ACC112 (cell line): ENCODE measurements around the gene LAMA2.

Source experiments
- H2AFZ ChIP-seq: fragments of 200-600 bp; sonication (generic); one replicate; pipeline ENCODE4 v1.6.0; 2017; ENCODE audit warnings: antibody characterized with exemption, low read length; ENCODE audit not compliant: unreplicated experiment
- H3K27ac ChIP-seq: fragments of 200-600 bp; sonication (generic); 2 replicates; pipeline ENCODE4 v1.5.1; 2014; ENCODE audit warnings: low read depth, mild to moderate bottlenecking, antibody characterized with exemption, low read length, moderate library complexity
- H3K27me3 ChIP-seq: fragments of 200-600 bp; sonication (generic); 2 replicates; pipeline ENCODE4 v1.6.1; 2014; ENCODE audit warnings: mild to moderate bottlenecking, antibody characterized with exemption, low read length, moderate library complexity, mixed read lengths; ENCODE audit not compliant: insufficient read depth
- H3K36me3 ChIP-seq: fragments of 200-600 bp; sonication (generic); 2 replicates; pipeline ENCODE4 v1.6.1; 2016; ENCODE audit warnings: mild to moderate bottlenecking, antibody characterized with exemption, low read length, moderate library complexity, mixed read lengths; ENCODE audit not compliant: insufficient read depth
- H3K4me1 ChIP-seq: fragments of 200-600 bp; sonication (generic); one replicate; pipeline ENCODE4 v1.6.1; 2016; ENCODE audit warnings: low read length, mixed read lengths; ENCODE audit not compliant: insufficient read depth, unreplicated experiment, control insufficient read depth
- H3K4me3 ChIP-seq: fragments of 200-600 bp; sonication (generic); 2 replicates; pipeline ENCODE4 v1.5.1; 2014; ENCODE audit warnings: mild to moderate bottlenecking, low read depth, low read length
- H3K79me2 ChIP-seq: fragments of 200-600 bp; sonication (generic); one replicate; pipeline ENCODE4 v1.6.0; 2016; ENCODE audit warnings: low read length; ENCODE audit not compliant: control insufficient read depth, unreplicated experiment, insufficient read depth

Gene LAMA2

GRCh38 chr6:129117355-129117754 lies 234.4 kb downstream of the LAMA2 start:
- H3K4me3 ChIP-seq = no peak overlapping the region
- no peaks in the 10 kb centered on the region for H3K79me2 ChIP-seq
- no peaks in the 10 kb centered on the region for H3K27me3 ChIP-seq
- H2AFZ ChIP-seq = no peak overlapping the region
- no peaks in the 10 kb centered on the region for H3K36me3 ChIP-seq
- peaks cover 19% of the 10 kb centered on the region for H3K4me1 ChIP-seq
- no peak overlapping the region for H3K27ac ChIP-seq

GRCh38 chr6:129120856-129121638 lies 238.1 kb downstream of the LAMA2 start:
- Histone ChIP-seq H3K4me3 (0 out of 2 replicates have a peak overlapping the region, but pooled peaks have one; percentile 5), H3K4me1 (peaks cover 15% of the 10 kb centered on the region), H2AFZ (peak overlapping the region; percentile 13), H3K27me3 (no peaks in the 10 kb centered on the region), H3K36me3 (no peaks in the 10 kb centered on the region), H3K27ac (no peak overlapping the region), H3K79me2 (no peaks in the 10 kb centered on the region)

GRCh38 chr6:129124347-129124746 lies 241.4 kb downstream of the LAMA2 start:
- no peak overlapping the region for H2AFZ ChIP-seq
- H3K27ac ChIP-seq = no peak overlapping the region
- H3K79me2 ChIP-seq = no peaks in the 10 kb centered on the region
- no peak overlapping the region for H3K4me3 ChIP-seq
- peaks cover 15% of the 10 kb centered on the region for H3K4me1 ChIP-seq
- no peaks in the 10 kb centered on the region for H3K36me3 ChIP-seq
- H3K27me3 ChIP-seq = no peaks in the 10 kb centered on the region

- Histone ChIP-seq H3K27ac (no peak overlapping the region), H3K79me2 (no peaks in the 10 kb centered on the region), H2AFZ (no peak overlapping the region), H3K27me3 (no peaks in the 10 kb centered on the region), H3K4me3 (no peak overlapping the region), H3K4me1 (peaks cover 23% of the 10 kb centered on the region), H3K36me3 (no peaks in the 10 kb centered on the region)
Observed at GRCh38 chr6:129130106-129130505, 247.2 kb downstream of the LAMA2 start.

GRCh38 chr6:129130959-129131681 lies 248.2 kb downstream of the LAMA2 start:
- Histone ChIP-seq H3K27me3 (no peaks in the 10 kb centered on the region), H3K27ac (peak overlapping the region; percentile 3; the same call in 1 of the 2 replicates), H3K4me1 (peaks cover 29% of the 10 kb centered on the region), H3K36me3 (no peaks in the 10 kb centered on the region), H3K79me2 (no peaks in the 10 kb centered on the region), H2AFZ (peak overlapping the region; percentile 24), H3K4me3 (no peak overlapping the region)

GRCh38 chr6:129133770-129134192 lies 250.8 kb downstream of the LAMA2 start:
- Histone ChIP-seq H3K27ac (peak overlapping the region; percentile 51), H2AFZ (peak overlapping the region; percentile 36), H3K27me3 (no peaks in the 10 kb centered on the region), H3K79me2 (no peaks in the 10 kb centered on the region), H3K36me3 (no peaks in the 10 kb centered on the region), H3K4me1 (peaks cover 29% of the 10 kb centered on the region), H3K4me3 (peak overlapping the region; percentile 53)

- Histone ChIP-seq H3K36me3 (no peaks in the 10 kb centered on the region), H2AFZ (no peak overlapping the region), H3K79me2 (no peaks in the 10 kb centered on the region), H3K27me3 (no peaks in the 10 kb centered on the region), H3K4me1 (peaks cover 29% of the 10 kb centered on the region), H3K27ac (peak overlapping the region; percentile 51), H3K4me3 (peak overlapping the region; percentile 53)
Observed at GRCh38 chr6:129134535-129134934, 251.6 kb downstream of the LAMA2 start.

- H3K79me2 ChIP-seq = no peaks in the 10 kb centered on the region
- no peaks in the 10 kb centered on the region for H3K27me3 ChIP-seq
- H3K4me1 ChIP-seq = peaks cover 29% of the 10 kb centered on the region
- H3K4me3 ChIP-seq = no peak overlapping the region
- no peak overlapping the region for H2AFZ ChIP-seq
- H3K36me3 ChIP-seq = no peaks in the 10 kb centered on the region
- H3K27ac ChIP-seq = no peak overlapping the region
Observed at GRCh38 chr6:129135451-129135850, 252.5 kb downstream of the LAMA2 start.

GRCh38 chr6:129136751-129137150 lies 253.8 kb downstream of the LAMA2 start:
- no peak overlapping the region for H3K4me3 ChIP-seq
- no peak overlapping the region for H3K27ac ChIP-seq
- no peak overlapping the region for H2AFZ ChIP-seq
- no peaks in the 10 kb centered on the region for H3K79me2 ChIP-seq
- H3K36me3 ChIP-seq = no peaks in the 10 kb centered on the region
- H3K4me1 ChIP-seq = peaks cover 34% of the 10 kb centered on the region
- no peaks in the 10 kb centered on the region for H3K27me3 ChIP-seq

GRCh38 chr6:129138739-129139405 lies 255.9 kb downstream of the LAMA2 start:
- Histone ChIP-seq H3K27ac (no peak overlapping the region), H3K36me3 (no peaks in the 10 kb centered on the region), H3K79me2 (no peaks in the 10 kb centered on the region), H3K4me1 (peaks cover 30% of the 10 kb centered on the region), H3K4me3 (no peak overlapping the region), H3K27me3 (no peaks in the 10 kb centered on the region), H2AFZ (no peak overlapping the region)
